Stomach smooth muscle (tissue), 2 donors: ENCODE data around the gene CAPN15.

Experiments used
- H3K27ac ChIP-seq: one replicate; pipeline ENCODE4 v1.7.0; 2013; ENCODE audit warnings: mild to moderate bottlenecking, low read length, inconsistent platforms
- H3K27me3 ChIP-seq, 2 donors: one replicate each; pipeline ENCODE4 v1.7.0; 2013; ENCODE audit warnings: low read length in 2 of 2; ENCODE audit not compliant: insufficient read depth in 2 of 2, control insufficient read depth in 1 of 2
- H3K36me3 ChIP-seq, 2 donors: one replicate each; pipeline ENCODE4 v1.7.0; 2013; ENCODE audit warnings: low read length in 2 of 2; ENCODE audit not compliant: control insufficient read depth in 2 of 2, insufficient read depth in 2 of 2
- H3K4me1 ChIP-seq: one replicate; pipeline ENCODE4 v1.7.0; 2013; ENCODE audit warnings: low read length; ENCODE audit not compliant: control insufficient read depth, insufficient read depth
- H3K4me3 ChIP-seq, 2 donors: one replicate each; pipeline ENCODE4 v1.7.0; 2013; ENCODE audit warnings: low read length in 2 of 2
- H3K9ac ChIP-seq, 2 donors: one replicate each; pipeline ENCODE4 v1.7.0; 2013; ENCODE audit warnings: low read length in 2 of 2, mild to moderate bottlenecking in 1 of 2
- H3K9me3 ChIP-seq, 2 donors: one replicate each; pipeline ENCODE4 v1.7.0; 2013; ENCODE audit warnings: low read length in 2 of 2; ENCODE audit not compliant: control insufficient read depth in 2 of 2
- donor health status: healthy.
- donor health status: Pancreatic carcinoma.

The CAPN15 gene

DNA sequence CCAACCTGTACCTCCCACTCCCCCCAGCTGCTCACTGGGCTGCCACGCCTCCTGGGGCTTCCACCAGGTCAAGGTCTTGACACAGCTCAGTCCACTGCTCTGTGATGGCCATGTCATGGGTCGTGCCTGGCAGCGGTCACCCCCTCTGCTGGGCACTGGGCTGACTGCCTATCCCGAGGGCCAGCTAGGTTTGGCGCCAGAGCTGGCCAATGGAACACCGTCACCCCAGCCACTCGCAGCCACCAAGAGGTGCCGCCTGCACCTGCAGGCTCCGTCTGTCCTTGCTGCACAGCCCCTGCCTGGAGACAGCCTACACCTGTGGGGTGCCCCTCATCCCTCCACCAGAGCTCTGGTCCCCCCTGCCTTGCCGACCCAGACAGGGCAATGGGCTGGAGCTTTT lies 57.8 kb downstream of the CAPN15 start:
- Histone ChIP-seq H3K9me3 (no peaks in the 10 kb centered on the region), H3K4me1 (peaks cover 29% of the 10 kb centered on the region), H3K36me3 (peaks cover 0 to 3% of the 10 kb centered on the region in 2 donors), H3K4me3 (no peak overlapping the region), H3K9ac (no peak overlapping the region), H3K27me3 (peaks cover 0 to 6% of the 10 kb centered on the region in 2 donors), H3K27ac (no peak overlapping the region)

DNA sequence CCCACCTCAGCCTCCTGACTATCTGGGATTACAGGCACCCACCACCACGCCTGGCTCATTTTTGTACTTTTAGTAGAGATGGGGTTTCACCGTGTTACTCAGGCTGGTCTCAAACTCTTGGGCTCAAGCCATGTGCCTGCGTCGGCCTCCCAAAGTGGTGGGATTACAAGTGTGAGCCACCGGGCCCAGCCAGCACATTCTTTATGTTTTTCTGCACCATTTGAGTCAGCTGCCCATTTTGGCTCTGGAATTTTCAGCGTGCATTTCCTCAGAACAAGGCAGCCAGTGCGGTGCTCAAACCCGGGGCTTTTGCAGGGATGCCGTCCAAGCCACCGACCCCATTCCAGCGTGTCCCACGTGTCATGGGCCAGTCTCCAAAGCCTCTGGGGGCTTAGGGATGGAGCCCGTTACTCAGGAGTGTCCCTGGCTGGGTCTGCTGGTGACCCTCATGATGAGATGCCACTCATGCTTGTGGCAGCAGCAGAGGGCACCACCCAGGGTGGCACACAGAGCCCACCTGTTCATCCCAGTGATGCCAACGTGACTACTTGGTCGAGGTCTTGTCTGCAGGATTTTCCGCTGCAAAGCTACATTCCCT lies 58.6 kb downstream of the CAPN15 start:
- Histone ChIP-seq H3K36me3 (peaks cover 0 to under 1% of the 10 kb centered on the region in 2 donors), H3K4me1 (peaks cover 37% of the 10 kb centered on the region), H3K27me3 (peaks cover 0 to 6% of the 10 kb centered on the region in 2 donors), H3K4me3 (no peak overlapping the region), H3K9me3 (no peaks in the 10 kb centered on the region), H3K9ac (no peak overlapping the region), H3K27ac (no peak overlapping the region)

DNA sequence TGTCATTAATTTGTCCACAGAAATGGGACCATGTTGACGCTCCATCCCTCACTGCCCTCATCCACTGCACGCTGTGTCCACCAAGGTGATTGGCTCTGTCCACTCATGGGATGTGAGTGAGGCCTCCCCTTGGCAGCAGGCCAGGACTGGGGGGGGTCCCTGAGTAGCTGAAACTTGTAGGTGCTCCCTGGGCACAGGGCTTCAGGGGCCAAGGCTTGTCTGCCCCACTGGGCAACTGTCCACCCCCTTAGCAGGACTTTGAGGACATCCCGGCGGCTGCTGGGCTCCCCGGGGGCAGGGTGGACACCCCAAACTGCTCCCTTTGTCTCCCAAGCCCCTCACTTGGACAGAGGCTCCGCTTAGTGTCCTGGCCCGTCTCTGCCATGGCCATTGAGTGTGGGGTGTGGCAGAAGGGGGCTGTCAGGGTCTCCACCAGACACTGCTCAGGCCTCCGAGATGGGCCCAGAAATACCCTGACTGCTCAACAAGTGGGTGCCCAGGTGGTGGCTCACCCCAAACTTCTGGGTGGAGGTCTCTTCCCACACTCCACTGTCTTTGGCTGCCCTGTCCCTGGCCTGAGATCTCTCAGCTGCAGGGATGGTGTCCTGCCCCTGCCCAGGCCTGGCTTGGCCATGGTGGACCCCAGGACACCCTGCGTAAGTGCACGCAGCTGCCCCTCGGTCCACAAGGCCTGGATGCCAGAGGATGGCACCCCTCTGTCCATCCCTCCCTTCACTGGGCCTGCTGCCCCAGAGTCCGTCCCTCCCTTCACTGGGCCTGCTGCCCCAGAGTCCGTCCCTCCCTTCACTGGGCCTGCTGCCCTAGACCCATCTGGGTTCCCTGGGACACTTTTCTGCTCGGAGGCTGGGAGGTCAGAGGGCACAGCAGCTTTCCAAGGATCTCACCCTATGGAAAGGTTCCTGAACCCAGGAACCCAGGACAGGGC lies 59.4 kb downstream of the CAPN15 start:
- no peak overlapping the region for H3K9ac ChIP-seq
- H3K27me3 ChIP-seq = peaks cover 0 to 6% of the 10 kb centered on the region in 2 donors
- H3K4me3 ChIP-seq = no peak overlapping the region
- H3K36me3 ChIP-seq = no peaks in the 10 kb centered on the region
- H3K27ac ChIP-seq = no peak overlapping the region
- H3K9me3 ChIP-seq = no peaks in the 10 kb centered on the region
- H3K4me1 ChIP-seq = peaks cover 42% of the 10 kb centered on the region

DNA sequence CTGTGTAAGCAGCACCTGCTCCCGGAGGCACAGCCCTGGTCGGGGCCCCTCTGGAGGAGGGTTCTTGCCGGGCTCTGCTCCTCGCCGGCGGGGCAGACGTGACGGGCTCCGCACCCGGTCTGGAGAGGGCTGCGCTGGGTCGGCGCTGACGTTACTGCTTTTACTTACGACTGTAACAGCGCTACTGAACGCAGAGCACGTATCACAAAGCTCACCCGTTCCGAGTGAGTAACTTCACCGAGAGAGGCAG lies 61.1 kb downstream of the CAPN15 start:
- Histone ChIP-seq H3K27me3 (peaks cover 0 to 6% of the 10 kb centered on the region in 2 donors), H3K9me3 (no peaks in the 10 kb centered on the region), H3K36me3 (peaks cover 0 to 5% of the 10 kb centered on the region in 2 donors), H3K4me3 (peak overlapping the region; percentile 79 to 90), H3K4me1 (peaks cover 50% of the 10 kb centered on the region), H3K9ac (peak overlapping the region; percentile 79 to 84), H3K27ac (peak overlapping the region; percentile 85)

DNA sequence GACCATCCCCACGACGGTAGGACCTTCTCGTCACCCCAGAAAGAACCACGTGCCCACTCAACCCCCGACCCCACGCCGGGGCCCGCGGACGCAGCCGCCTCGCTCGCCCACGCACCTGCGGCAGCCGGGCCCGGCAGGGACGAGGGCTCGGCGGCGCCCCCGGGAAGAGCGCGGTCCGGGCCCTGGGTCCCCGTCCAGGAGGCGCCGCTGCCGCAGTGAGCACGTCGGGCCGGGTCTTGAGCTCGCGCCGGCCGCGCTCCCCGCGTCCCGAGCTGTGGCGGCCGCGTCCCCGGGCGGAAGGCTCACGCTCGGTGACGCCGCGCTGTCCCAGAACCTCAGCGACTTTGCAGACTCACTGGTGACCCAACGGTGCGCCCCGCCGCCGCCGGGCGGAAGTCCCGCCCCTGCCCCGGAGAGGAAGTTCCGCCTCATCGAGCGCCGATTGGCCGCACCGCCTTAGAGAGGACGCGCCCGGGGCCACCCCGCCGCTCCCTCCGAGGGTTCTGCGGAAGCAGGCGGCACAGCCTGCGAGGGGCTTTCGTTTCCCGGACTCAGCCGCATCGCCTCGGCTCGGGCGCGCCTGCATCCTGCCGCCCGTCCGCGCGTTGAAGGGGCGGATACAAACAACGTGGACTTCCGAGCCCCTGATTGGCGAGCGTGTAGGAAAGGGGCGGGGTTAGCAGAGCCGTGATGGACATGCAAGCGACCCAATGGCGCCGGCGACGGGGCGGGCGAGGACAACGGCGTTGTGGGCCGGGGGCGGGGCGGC lies 61.6 kb downstream of the CAPN15 start:
- H3K27me3 ChIP-seq = peaks cover 0 to 6% of the 10 kb centered on the region in 2 donors
- peak overlapping the region; percentile 79 to 84 for H3K9ac ChIP-seq
- H3K4me3 ChIP-seq = peak overlapping the region; percentile 79 to 90
- H3K4me1 ChIP-seq = peaks cover 52% of the 10 kb centered on the region
- no peaks in the 10 kb centered on the region for H3K9me3 ChIP-seq
- peak overlapping the region; percentile 85 for H3K27ac ChIP-seq
- H3K36me3 ChIP-seq = peaks cover 0 to 5% of the 10 kb centered on the region in 2 donors

DNA sequence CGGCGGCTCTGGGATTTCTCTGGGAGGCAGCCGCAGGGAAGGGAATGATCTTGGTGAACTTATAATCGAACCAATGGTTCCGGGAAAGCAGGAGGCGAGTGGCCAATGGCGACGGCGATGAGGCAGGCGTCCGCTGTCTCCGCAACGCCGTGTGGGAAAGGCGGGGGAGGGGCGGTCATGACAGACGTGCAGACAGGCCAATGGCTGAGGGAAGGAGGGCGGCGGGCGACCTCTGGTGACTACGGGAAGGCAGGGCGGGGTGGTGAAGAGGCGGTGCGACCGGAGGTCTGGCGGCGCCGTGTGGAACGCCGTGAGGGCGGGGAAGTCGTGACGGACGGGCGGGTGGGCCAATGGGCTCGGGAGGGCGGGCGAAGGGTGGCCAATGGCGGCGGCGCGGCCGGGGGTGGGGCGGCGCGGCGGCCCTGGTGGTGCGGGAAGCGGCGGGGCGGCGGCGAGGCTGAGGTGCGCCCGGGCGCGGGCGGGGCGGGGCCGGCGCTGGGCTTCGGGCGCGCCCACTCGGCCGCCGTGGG lies 62.2 kb downstream of the CAPN15 start, which contains the start of gene RAB40C:
Gene RAB40C, plus strand, starts transcription at position 409 of the 530 bp plus-strand sequence. CDS start 226 bp downstream, outside the sequence.
- Histone ChIP-seq H3K4me3 (peak within 1 kb of the TSS; percentile 80 to 90), H3K9me3 (no peaks in the 10 kb centered on the region), H3K9ac (peak within 1 kb of the TSS; percentile 82 to 84), H3K4me1 (peaks cover 52% of the 10 kb centered on the region), H3K27ac (peak within 1 kb of the TSS; percentile 85), H3K36me3 (peaks cover 0 to 5% of the 10 kb centered on the region in 2 donors), H3K27me3 (peaks cover 0 to 6% of the 10 kb centered on the region in 2 donors)

DNA sequence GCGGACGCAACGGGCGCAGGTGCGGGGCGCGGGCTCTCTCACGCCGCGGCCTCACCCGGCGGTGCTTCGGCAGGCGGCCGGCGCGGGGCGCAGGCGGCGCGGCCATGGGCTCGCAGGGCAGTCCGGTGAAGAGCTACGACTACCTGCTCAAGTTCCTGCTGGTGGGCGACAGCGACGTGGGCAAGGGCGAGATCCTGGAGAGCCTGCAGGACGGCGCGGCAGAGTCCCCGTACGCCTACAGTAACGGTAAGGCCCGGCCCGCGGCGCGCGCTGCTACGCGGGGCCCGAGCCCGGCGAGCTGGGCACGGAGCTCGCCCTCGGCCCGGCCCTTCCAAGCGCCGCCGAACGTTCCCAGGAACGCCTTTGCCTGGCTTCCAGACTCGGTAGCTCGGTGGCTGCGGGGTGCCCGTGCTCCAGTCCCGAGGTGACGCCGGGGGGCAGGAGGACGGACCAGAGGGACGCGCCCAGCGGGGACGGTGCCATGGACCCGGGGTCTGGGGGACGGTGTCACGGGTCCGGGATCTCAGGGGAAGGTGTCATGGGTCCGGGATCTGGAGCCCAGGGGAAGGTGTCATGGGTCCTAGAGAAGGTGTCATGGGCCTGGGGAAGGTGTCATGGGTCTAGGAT lies 62.8 kb downstream of the CAPN15 start:
- peaks cover 52% of the 10 kb centered on the region for H3K4me1 ChIP-seq

DNA sequence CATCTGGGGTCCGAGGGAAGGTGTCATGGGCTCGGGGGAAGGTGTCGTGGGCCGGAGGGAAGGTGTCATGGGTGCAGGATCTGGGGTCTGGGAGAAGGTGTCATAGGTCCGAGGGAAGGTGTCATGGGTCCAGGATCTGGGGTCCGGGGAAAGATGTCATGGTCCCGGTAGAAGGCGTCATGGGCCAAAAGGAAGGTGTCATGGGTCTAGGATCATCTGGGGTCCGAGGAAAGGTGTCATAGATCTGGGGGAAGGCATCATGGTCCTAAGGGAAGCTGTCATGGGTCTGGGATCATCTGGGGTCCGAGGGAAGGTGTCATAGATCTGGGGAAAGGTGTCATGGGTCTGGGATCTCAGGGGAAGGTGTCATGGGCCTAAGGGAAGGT lies 63.3 kb downstream of the CAPN15 start:
- Histone ChIP-seq H3K36me3 (peaks cover 0 to 5% of the 10 kb centered on the region in 2 donors), H3K27ac (no peak overlapping the region), H3K4me3 (peak overlapping the region; percentile 80 to 89), H3K9ac (peak overlapping the region; percentile 76 to 82), H3K4me1 (peaks cover 52% of the 10 kb centered on the region), H3K27me3 (peaks cover 0 to 2% of the 10 kb centered on the region in 2 donors), H3K9me3 (no peaks in the 10 kb centered on the region)

More for the DNA sequence above, 62.8 kb downstream of the CAPN15 start:
- Histone ChIP-seq H3K9ac (peak overlapping the region; percentile 76 to 82), H3K27ac (no peak overlapping the region), H3K4me3 (peak overlapping the region; percentile 80 to 89), H3K36me3 (peaks cover 0 to 5% of the 10 kb centered on the region in 2 donors), H3K9me3 (no peaks in the 10 kb centered on the region), H3K27me3 (peaks cover 0 to 6% of the 10 kb centered on the region in 2 donors)

DNA sequence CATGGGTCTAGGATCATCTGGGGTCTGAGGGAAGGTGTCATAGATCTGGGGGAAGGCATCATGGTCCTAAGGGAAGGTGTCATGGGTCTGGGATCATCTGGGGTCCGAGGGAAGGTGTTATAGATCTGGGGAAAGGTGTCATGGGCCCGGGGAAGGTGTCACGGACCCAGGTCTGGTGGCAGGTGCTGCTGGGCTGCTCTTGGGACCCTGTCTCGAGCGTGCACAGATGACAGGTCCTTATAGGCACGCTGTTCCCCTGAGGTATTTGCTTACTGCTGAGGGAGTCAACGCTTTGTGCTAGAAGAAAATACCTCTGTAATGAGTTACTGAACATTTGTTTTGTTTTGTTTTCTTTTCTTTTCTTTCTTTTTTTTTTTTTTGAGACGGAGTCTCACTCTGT lies 63.7 kb downstream of the CAPN15 start:
- Histone ChIP-seq H3K9me3 (no peaks in the 10 kb centered on the region), H3K4me3 (peak overlapping the region; percentile 80 to 89), H3K36me3 (peaks cover 0 to 5% of the 10 kb centered on the region in 2 donors), H3K27me3 (peaks cover 0 to 2% of the 10 kb centered on the region in 2 donors), H3K4me1 (peaks cover 50% of the 10 kb centered on the region), H3K9ac (peak overlapping the region; percentile 76 to 82), H3K27ac (no peak overlapping the region)
